ENCODE data around the gene PER2. TPM values are rescaled to one million over a fixed set of nuclear protein-coding genes. Genes with fewer than 3 reads are reported as not detected.

PER2 gene
- polyA plus RNA-seq, 2 of the 4 experiments (the other 2 are of a cell fraction), result 3.4 to 8.5 TPM

- TF ChIP-seq NR3C1 (IDR thresholded peaks at IDR 0.05) (no peak), CHD2 (IDR thresholded peaks at IDR 0.05; ENCODE audit: low read length, partially characterized antibody) (no peak), BHLHE40 (IDR thresholded peaks at IDR 0.05; ENCODE audit: low read depth, low read length) (no peak)
These were observed 45.5 kb downstream of the PER2 start (continued) for GRCh38 chr2:238242731-238243495.

GRCh38 chr2:238241970-238242369, 46.4 kb downstream of the PER2 start:
- no peak for DNase-seq (ENCODE audit: low read depth in 1 of 2, low spot score in 1 of 2)
- CTCF ChIA-PET, result interaction anchor here (1.6 to 3.5 kb wide), 3 partner anchors 13 to 22 kb away, joined by 5 to 29 read pairs (median 18); no protein-coding TSS in a partner anchor
- Histone ChIP-seq H3K4me1 (peaks cover 9% of the 10 kb centered on the region; the same call in 1 of the 3 replicates), H3K4me2 (no peak overlapping the region), H3K9me3 (no peaks in the 10 kb centered on the region), H3K27ac (no peak overlapping the region), H3K4me3 (no peak overlapping the region)
- FAIRE-seq, result no peak
- TF ChIP-seq POLR2AphosphoS2 (conservative IDR thresholded peaks at IDR 0.05; ENCODE audit: low read length) (no peak), EHF (CRISPR knock-in tag; IDR thresholded peaks at IDR 0.05) (no peak), ESRRA (IDR thresholded peaks at IDR 0.05; ENCODE audit: borderline replicate concordance, low read length) (no peak), CBX8 (IDR thresholded peaks at IDR 0.05) (no peak), HEYL (CRISPR knock-in tag; IDR thresholded peaks at IDR 0.05) (no peak), CEBPB (IDR thresholded peaks at IDR 0.05) (no peak), MAFK (IDR thresholded peaks at IDR 0.05; ENCODE audit: partially characterized antibody) (no peak), HMGXB4 (CRISPR knock-in tag; IDR thresholded peaks at IDR 0.05; ENCODE audit: borderline replicate concordance) (no peak)
- 87% methylated on average over 2 of the region's 2 CpGs for WGBS (ENCODE audit: missing lambda C conversion rate)
- ATAC-seq, result no peak
- POLR2A ChIA-PET, result no interaction called here

GRCh38 chr2:238240757-238241711, 47.4 kb downstream of the PER2 start:
- ChIA-PET POLR2A (interaction anchor here (1.2 kb wide), 1 partner anchor 47 kb away, joined by 4 read pairs; no protein-coding TSS in a partner anchor), CTCF (interaction anchor here (3.4 kb wide), 1 partner anchor 15 kb away, joined by 18 read pairs; no protein-coding TSS in a partner anchor)
- H3K4me3 ChIP-seq, result peak overlapping the region; percentile 81; the same call in 2 of the 3 replicates
- TF ChIP-seq RCOR1 (IDR thresholded peaks at IDR 0.05; ENCODE audit: low read depth, low read length), result no peak
- TF ChIP-seq EHF (CRISPR knock-in tag; IDR thresholded peaks at IDR 0.05), result no peak
- TF ChIP-seq CHD2 (IDR thresholded peaks at IDR 0.05; ENCODE audit: low read length, partially characterized antibody), result no peak
- TF ChIP-seq SMC3 (IDR thresholded peaks at IDR 0.05), result no peak
- no peak for TF ChIP-seq E2F6 (IDR thresholded peaks at IDR 0.05; ENCODE audit: borderline replicate concordance, low read depth)
- no peak for TF ChIP-seq RFX5 (IDR thresholded peaks at IDR 0.05)
- TF ChIP-seq MAX (IDR thresholded peaks at IDR 0.05), result no peak
- no peak for TF ChIP-seq KDM5A (IDR thresholded peaks at IDR 0.05)
- TF ChIP-seq TP53 (CRISPR knock-in tag; IDR thresholded peaks at IDR 0.05), result no peak
- TF ChIP-seq ZSCAN20 (CRISPR knock-in tag; IDR thresholded peaks at IDR 0.05), result no peak
- TF ChIP-seq ESRRA (IDR thresholded peaks at IDR 0.05; ENCODE audit: borderline replicate concordance, low read length), result no peak
- no peak for TF ChIP-seq HMGXB4 (CRISPR knock-in tag; IDR thresholded peaks at IDR 0.05; ENCODE audit: borderline replicate concordance)
- peak in 1 of 2 experiments; percentile 1; a peak in 1 of 6 replicates for ATAC-seq
- peaks cover 9% of the 10 kb centered on the region; the same call in 1 of the 3 replicates for H3K4me1 ChIP-seq
- peak overlapping the region; percentile 97 for H3K4me2 ChIP-seq
- peak overlapping the region in 1 of 2 experiments; percentile 62; a peak in 2 of 6 replicates for H3K27ac ChIP-seq
- no peak for DNase-seq (ENCODE audit: low read depth in 1 of 2, low spot score in 1 of 2)
- FAIRE-seq, result no peak
- no peaks in the 10 kb centered on the region for H3K9me3 ChIP-seq
- 75% methylated on average over 51 of the region's 71 CpGs for WGBS (ENCODE audit: missing lambda C conversion rate)

Measured in A549 (cell line).